PC-3 (cell line): ENCODE measurements around the gene SH3PXD2A. TPM values are rescaled to one million over a fixed set of nuclear protein-coding genes. Genes with fewer than 3 reads are reported as not detected.

ENCODE experiments used
- ATAC-seq: fragments of 200-7000 bp; cut with Tn5 transposase; 2 replicates; pipeline ENCODE4 v1.9.1; 2020; ENCODE audit warnings: mild to moderate bottlenecking, moderate library complexity
- BruUV-seq: library from RNA; stranded (reverse); fragments of 400-500 nt; replicated peaks from 2 replicates; lab custom pipeline; 2021; lab: Mats Ljungman, UMichigan
- CTCF ChIA-PET: fragments of 300-600 bp; sonication (Branson Sonifier 250); formaldehyde crosslinking; loops from one replicate; lab custom pipeline; 2022; ENCODE audit warnings: antibody characterized with exemption; lab: Charles Lee
- POLR2A ChIA-PET: fragments of 300-600 bp; sonication (Branson Sonifier 250); formaldehyde crosslinking; loops from one replicate; lab custom pipeline; 2022; ENCODE audit warnings: antibody characterized with exemption; ENCODE audit not compliant: unreplicated experiment; lab: Charles Lee
- DNase-seq: peaks from one replicate; pipeline ENCODE4 v3.0.0-alpha.2; 2015
- H2AFZ ChIP-seq: fragments of 300-600 bp; sonication (generic); 2 replicates; pipeline ENCODE4 v1.6.0; 2016; ENCODE audit warnings: antibody characterized with exemption, low read length
- H3F3A ChIP-seq: fragments of 300-600 bp; sonication (generic); one replicate; pipeline ENCODE4 v1.6.0; 2017; ENCODE audit warnings: antibody characterized with exemption, low read length, control low read depth, mild to moderate bottlenecking; ENCODE audit not compliant: unreplicated experiment
- H3K27ac ChIP-seq: fragments of 300-600 bp; sonication (generic); 2 replicates; pipeline ENCODE4 v1.5.1; 2016; ENCODE audit warnings: mild to moderate bottlenecking, low read length
- H3K27me3 ChIP-seq: fragments of 300-600 bp; sonication (generic); 2 replicates; pipeline ENCODE4 v1.6.1; 2016; ENCODE audit warnings: low read length, mixed read lengths
- H3K36me3 ChIP-seq: fragments of 300-600 bp; sonication (generic); 2 replicates; pipeline ENCODE4 v1.6.1; 2016; ENCODE audit warnings: low read depth, mixed run types, low read length, mixed read lengths
- H3K4me1 ChIP-seq: fragments of 300-600 bp; sonication (generic); 2 replicates; pipeline ENCODE4 v1.5.1; 2016; ENCODE audit warnings: low read length; ENCODE audit not compliant: insufficient read depth
- H3K4me2 ChIP-seq: fragments of 300-600 bp; sonication (generic); 2 replicates; pipeline ENCODE4 v1.6.0; 2016; ENCODE audit warnings: low read length
- H3K4me3 ChIP-seq: fragments of 300-600 bp; sonication (generic); 2 replicates; pipeline ENCODE4 v1.5.1; 2016; ENCODE audit warnings: mild to moderate bottlenecking, low read length, mixed read lengths
- H3K79me2 ChIP-seq: fragments of 300-600 bp; sonication (generic); 2 replicates; pipeline ENCODE4 v1.6.1; 2017; ENCODE audit warnings: low read length, mixed read lengths
- H3K9ac ChIP-seq: fragments of 300-600 bp; sonication (generic); 2 replicates; pipeline ENCODE4 v1.6.0; 2016; ENCODE audit warnings: mild to moderate bottlenecking, low read length
- H3K9me2 ChIP-seq: fragments of 300-600 bp; sonication (generic); replicated peaks from 2 replicates; pipeline ENCODE4 v1.6.1; 2016; ENCODE audit warnings: mixed run types, low read length, mixed read lengths
- H3K9me3 ChIP-seq: fragments of 300-600 bp; sonication (generic); 2 replicates; pipeline ENCODE4 v1.6.1; 2016; ENCODE audit warnings: low read length, mixed read lengths
- H4K20me1 ChIP-seq: fragments of 300-600 bp; sonication (generic); 2 replicates; pipeline ENCODE4 v1.6.1; 2016; ENCODE audit warnings: low read length, mixed read lengths
- CTCF ChIP-seq: fragments of 300-600 bp; sonication (generic); conservative IDR thresholded peaks from 2 replicates; pipeline ENCODE4 v1.5.1; 2017; ENCODE audit warnings: antibody characterized with exemption, low read depth, mild to moderate bottlenecking, low read length
- EZH2 ChIP-seq: fragments of 300-600 bp; sonication (generic); IDR thresholded peaks from one replicate; pipeline ENCODE4 v1.6.1; 2017; ENCODE audit warnings: antibody characterized with exemption, mild to moderate bottlenecking, low read length; ENCODE audit not compliant: unreplicated experiment
- EZH2phosphoT487 ChIP-seq: fragments of 300-600 bp; sonication (generic); IDR thresholded peaks from 2 replicates; pipeline ENCODE4 v1.6.1; 2018; ENCODE audit warnings: mild to moderate bottlenecking, antibody characterized with exemption, low read length, borderline replicate concordance
- intact Hi-C: fragments of 100-400 bp; cut with micrococcal nuclease; formaldehyde crosslinking; loops from 2 replicates; pipeline ENCODE4 v1.9.0; 2023
- total RNA-seq: library from RNA; depleted of rRNA; stranded (reverse); fragments of >200 nt; gene quantifications from 2 replicates; pipeline ENCODE4 v1.2.3, GENCODE V29; 2014

SH3PXD2A gene
- total RNA-seq, 1 experiment from 2014 or later, result 3.4 TPM

- TF ChIP-seq CTCF (no peak), EZH2 (no peak), EZH2phosphoT487 (no peak)
- no peaks in the 10 kb centered on the region for H3K27me3 ChIP-seq
- no peaks in the 10 kb centered on the region for H3F3A ChIP-seq
- H3K27ac ChIP-seq, result no peak overlapping the region
- CTCF ChIA-PET, result interaction anchor here (0.8 kb wide), 1 partner anchor 176 kb away, joined by 4 read pairs; no protein-coding TSS in a partner anchor
- no TSS peak for BruUV-seq
- H4K20me1 ChIP-seq, result no peaks in the 10 kb centered on the region
- H3K9me2 ChIP-seq, result no peaks in the 10 kb centered on the region
- no peak overlapping the region for H3K9ac ChIP-seq
- H2AFZ ChIP-seq, result no peak overlapping the region
- DNase-seq, result no peak
- H3K4me1 ChIP-seq, result peaks cover 43% of the 10 kb centered on the region
- intact Hi-C loops, result loop anchor here (10.0 kb wide), 1 partner anchor 73 kb away; no protein-coding TSS in a partner anchor
- ATAC-seq, result no peak
- POLR2A ChIA-PET, result no interaction called here
- H3K4me2 ChIP-seq, result no peak overlapping the region
- no peak overlapping the region for H3K4me3 ChIP-seq
- no peaks in the 10 kb centered on the region for H3K79me2 ChIP-seq
- H3K36me3 ChIP-seq, result no peaks in the 10 kb centered on the region
- no peaks in the 10 kb centered on the region for H3K9me3 ChIP-seq
These were observed 143.2 kb downstream of the SH3PXD2A start for GRCh38 chr10:103712146-103712545.

- Histone ChIP-seq H4K20me1 (no peaks in the 10 kb centered on the region), H3K27ac (no peak overlapping the region), H3K9me3 (no peaks in the 10 kb centered on the region), H3K9me2 (no peaks in the 10 kb centered on the region), H3K27me3 (no peaks in the 10 kb centered on the region), H3K4me3 (no peak overlapping the region), H2AFZ (no peak overlapping the region), H3F3A (no peaks in the 10 kb centered on the region), H3K4me2 (no peak overlapping the region), H3K4me1 (peaks cover 36% of the 10 kb centered on the region), H3K36me3 (no peaks in the 10 kb centered on the region), H3K9ac (no peak overlapping the region), H3K79me2 (no peaks in the 10 kb centered on the region)
- ATAC-seq (no peak), DNase-seq (no peak)
- TF ChIP-seq CTCF (no peak; the same call in 1 of the 2 replicates), EZH2 (no peak), EZH2phosphoT487 (no peak)
- intact Hi-C loops, result loop anchor here (10.0 kb wide), 1 partner anchor 73 kb away; no protein-coding TSS in a partner anchor
- CTCF ChIA-PET, result no interaction called here
- POLR2A ChIA-PET, result no interaction called here
- BruUV-seq, result no TSS peak
These were observed 143.9 kb downstream of the SH3PXD2A start for GRCh38 chr10:103711351-103711994.

GRCh38 chr10:103710490-103710889 lies 144.9 kb downstream of the SH3PXD2A start:
- Histone ChIP-seq H4K20me1 (no peaks in the 10 kb centered on the region), H3K36me3 (no peaks in the 10 kb centered on the region), H3K4me3 (no peak overlapping the region), H3K9me3 (no peaks in the 10 kb centered on the region), H3K79me2 (no peaks in the 10 kb centered on the region), H2AFZ (no peak overlapping the region), H3K27me3 (no peaks in the 10 kb centered on the region), H3K4me2 (no peak overlapping the region), H3K27ac (peak overlapping the region; percentile 38; the same call in 1 of the 2 replicates), H3K9ac (no peak overlapping the region), H3K9me2 (no peaks in the 10 kb centered on the region), H3K4me1 (peaks cover 26% of the 10 kb centered on the region), H3F3A (no peaks in the 10 kb centered on the region)
- DNase-seq (peak; percentile 65), ATAC-seq (no peak)
- CTCF ChIA-PET, result no interaction called here
- BruUV-seq, result no TSS peak
- POLR2A ChIA-PET, result no interaction called here
- intact Hi-C loops, result loop anchor here (10.0 kb wide), 1 partner anchor 74 kb away; no protein-coding TSS in a partner anchor
- no peak for TF ChIP-seq EZH2phosphoT487
- no peak for TF ChIP-seq CTCF
- no peak for TF ChIP-seq EZH2
